A673 (cell line): ENCODE results near the gene VTCN1.

ENCODE experiments used
- CTCF ChIP-seq: fragments of 300-800, 200-600 bp; sonication (generic); conservative IDR thresholded peaks from 2 replicates; pipeline ENCODE4 v1.5.1; 2017; ENCODE audit warnings: low read depth, mild to moderate bottlenecking, antibody characterized with exemption, low read length, moderate library complexity, mixed read lengths
- EZH2 ChIP-seq: fragments of 200-600 bp; sonication (generic); IDR thresholded peaks from 2 replicates; pipeline ENCODE4 v1.6.1; 2017; ENCODE audit warnings: borderline replicate concordance, low read depth, mild to moderate bottlenecking, mixed read lengths, antibody characterized with exemption, low read length; ENCODE audit not compliant: poor library complexity, severe bottlenecking

GRCh38 chr1:117162816-117163215 is 47.9 kb downstream of the VTCN1 start:
- no peak for TF ChIP-seq EZH2
- no peak for TF ChIP-seq CTCF
